ENCODE measurements around the gene AADACL4.

The AADACL4 gene

DNA sequence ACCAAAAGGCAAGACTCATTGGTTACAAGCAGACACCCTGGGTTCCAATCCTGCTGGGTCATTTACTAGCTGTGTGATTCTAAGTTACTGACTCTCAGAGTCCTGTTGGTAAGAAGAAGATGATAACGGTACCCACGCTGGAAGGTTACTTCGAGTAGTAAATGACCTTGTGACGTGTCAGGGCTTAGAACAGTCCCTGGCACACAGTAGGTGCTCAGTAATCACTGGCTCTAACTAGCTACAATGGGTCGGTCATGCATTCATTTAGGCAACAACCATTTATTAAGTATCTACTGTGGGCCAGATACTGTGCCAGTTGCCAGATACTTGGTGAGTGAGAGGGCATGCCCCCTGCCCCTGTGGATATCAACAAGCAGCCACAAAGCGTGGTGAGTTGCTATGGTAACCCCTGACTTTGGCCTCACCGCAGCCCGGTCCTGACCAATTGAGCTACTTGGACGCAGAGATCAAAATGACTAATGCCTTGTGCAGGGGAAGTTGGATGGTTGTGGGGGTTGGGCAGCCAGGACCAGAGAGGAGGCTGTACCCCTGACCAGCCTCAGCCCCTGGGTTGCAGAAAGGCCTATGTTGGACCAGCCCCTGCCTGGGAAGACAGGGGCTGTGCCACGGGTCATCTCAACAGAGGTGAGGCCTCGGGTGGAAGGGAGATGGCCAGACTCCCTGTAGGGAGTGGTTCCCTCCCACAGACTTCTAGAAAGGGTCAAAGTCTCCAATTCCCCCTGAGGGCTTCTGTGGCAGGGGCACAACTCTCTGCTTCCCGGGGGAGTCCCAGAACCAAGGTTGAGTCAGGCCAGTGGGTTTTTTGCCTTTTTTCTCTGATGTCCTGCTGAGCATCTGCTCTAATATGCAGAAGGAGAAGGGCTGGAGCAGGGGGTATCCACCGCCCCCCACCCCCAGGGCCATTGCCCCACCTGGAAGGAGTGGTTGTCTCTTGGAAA, 41.9 kb upstream of the AADACL4 start:
- peak in 1 of 2 experiments; percentile 71 for DNase-seq (ENCODE audit: low read depth in 1 of 2, low spot score in 1 of 2)
- H3K4me3 ChIP-seq (replicated peaks; ENCODE audit: insufficient read depth, low read length): no peak overlapping the region
- TF ChIP-seq SPI1 (IDR thresholded peaks at IDR 0.05; ENCODE audit: borderline replicate concordance, low read depth): no peak
- TF ChIP-seq, protein P1, sequence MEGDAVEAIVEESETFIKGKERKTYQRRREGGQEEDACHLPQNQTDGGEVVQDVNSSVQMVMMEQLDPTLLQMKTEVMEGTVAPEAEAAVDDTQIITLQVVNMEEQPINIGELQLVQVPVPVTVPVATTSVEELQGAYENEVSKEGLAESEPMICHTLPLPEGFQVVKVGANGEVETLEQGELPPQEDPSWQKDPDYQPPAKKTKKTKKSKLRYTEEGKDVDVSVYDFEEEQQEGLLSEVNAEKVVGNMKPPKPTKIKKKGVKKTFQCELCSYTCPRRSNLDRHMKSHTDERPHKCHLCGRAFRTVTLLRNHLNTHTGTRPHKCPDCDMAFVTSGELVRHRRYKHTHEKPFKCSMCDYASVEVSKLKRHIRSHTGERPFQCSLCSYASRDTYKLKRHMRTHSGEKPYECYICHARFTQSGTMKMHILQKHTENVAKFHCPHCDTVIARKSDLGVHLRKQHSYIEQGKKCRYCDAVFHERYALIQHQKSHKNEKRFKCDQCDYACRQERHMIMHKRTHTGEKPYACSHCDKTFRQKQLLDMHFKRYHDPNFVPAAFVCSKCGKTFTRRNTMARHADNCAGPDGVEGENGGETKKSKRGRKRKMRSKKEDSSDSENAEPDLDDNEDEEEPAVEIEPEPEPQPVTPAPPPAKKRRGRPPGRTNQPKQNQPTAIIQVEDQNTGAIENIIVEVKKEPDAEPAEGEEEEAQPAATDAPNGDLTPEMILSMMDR (IDR thresholded peaks at IDR 0.05; ENCODE audit: insufficient read depth, low read length): no peak
- no peak for TF ChIP-seq POLR2AphosphoS5 (IDR thresholded peaks at IDR 0.05; ENCODE audit: low read depth)
- no peak for TF ChIP-seq GABPA (IDR thresholded peaks at IDR 0.05; ENCODE audit: low read depth)
- TF ChIP-seq, protein P2, sequence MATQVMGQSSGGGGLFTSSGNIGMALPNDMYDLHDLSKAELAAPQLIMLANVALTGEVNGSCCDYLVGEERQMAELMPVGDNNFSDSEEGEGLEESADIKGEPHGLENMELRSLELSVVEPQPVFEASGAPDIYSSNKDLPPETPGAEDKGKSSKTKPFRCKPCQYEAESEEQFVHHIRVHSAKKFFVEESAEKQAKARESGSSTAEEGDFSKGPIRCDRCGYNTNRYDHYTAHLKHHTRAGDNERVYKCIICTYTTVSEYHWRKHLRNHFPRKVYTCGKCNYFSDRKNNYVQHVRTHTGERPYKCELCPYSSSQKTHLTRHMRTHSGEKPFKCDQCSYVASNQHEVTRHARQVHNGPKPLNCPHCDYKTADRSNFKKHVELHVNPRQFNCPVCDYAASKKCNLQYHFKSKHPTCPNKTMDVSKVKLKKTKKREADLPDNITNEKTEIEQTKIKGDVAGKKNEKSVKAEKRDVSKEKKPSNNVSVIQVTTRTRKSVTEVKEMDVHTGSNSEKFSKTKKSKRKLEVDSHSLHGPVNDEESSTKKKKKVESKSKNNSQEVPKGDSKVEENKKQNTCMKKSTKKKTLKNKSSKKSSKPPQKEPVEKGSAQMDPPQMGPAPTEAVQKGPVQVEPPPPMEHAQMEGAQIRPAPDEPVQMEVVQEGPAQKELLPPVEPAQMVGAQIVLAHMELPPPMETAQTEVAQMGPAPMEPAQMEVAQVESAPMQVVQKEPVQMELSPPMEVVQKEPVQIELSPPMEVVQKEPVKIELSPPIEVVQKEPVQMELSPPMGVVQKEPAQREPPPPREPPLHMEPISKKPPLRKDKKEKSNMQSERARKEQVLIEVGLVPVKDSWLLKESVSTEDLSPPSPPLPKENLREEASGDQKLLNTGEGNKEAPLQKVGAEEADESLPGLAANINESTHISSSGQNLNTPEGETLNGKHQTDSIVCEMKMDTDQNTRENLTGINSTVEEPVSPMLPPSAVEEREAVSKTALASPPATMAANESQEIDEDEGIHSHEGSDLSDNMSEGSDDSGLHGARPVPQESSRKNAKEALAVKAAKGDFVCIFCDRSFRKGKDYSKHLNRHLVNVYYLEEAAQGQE (IDR thresholded peaks at IDR 0.05; ENCODE audit: insufficient replicate concordance, low read depth): no peak
- peaks cover 2% of the 10 kb centered on the region for H3K27me3 ChIP-seq (ENCODE audit: insufficient read depth, poor library complexity, severe bottlenecking)
- H3K27ac ChIP-seq (replicated peaks): no peak overlapping the region

GRCh38 chr1:12602659-12603024, 41.2 kb upstream of the AADACL4 start:
- no peak overlapping the region for H3K4me3 ChIP-seq (replicated peaks; ENCODE audit: insufficient read depth, low read length)
- no peak overlapping the region for H3K27ac ChIP-seq (replicated peaks)

GRCh38 chr1:12603224-12603623, 40.7 kb upstream of the AADACL4 start:
- TF ChIP-seq, protein P1 (IDR thresholded peaks at IDR 0.05; ENCODE audit: insufficient read depth, low read length): no peak
- TF ChIP-seq, protein P2 (IDR thresholded peaks at IDR 0.05; ENCODE audit: insufficient replicate concordance, low read depth): no peak
- no peak for TF ChIP-seq GABPA (IDR thresholded peaks at IDR 0.05; ENCODE audit: low read depth)
- TF ChIP-seq POLR2AphosphoS5 (IDR thresholded peaks at IDR 0.05; ENCODE audit: low read depth): no peak
- TF ChIP-seq SPI1 (IDR thresholded peaks at IDR 0.05; ENCODE audit: borderline replicate concordance, low read depth): no peak
- H3K27ac ChIP-seq (replicated peaks): no peak overlapping the region
- peaks cover 2% of the 10 kb centered on the region for H3K27me3 ChIP-seq (ENCODE audit: insufficient read depth, poor library complexity, severe bottlenecking)
- DNase-seq (ENCODE audit: low read depth in 1 of 2, low spot score in 1 of 2): no peak
- H3K4me3 ChIP-seq (replicated peaks; ENCODE audit: insufficient read depth, low read length): no peak overlapping the region

More at GRCh38 chr1:12602659-12603024, 41.2 kb upstream of the AADACL4 start:
- peaks cover 2% of the 10 kb centered on the region for H3K27me3 ChIP-seq (ENCODE audit: insufficient read depth, poor library complexity, severe bottlenecking)
- no peak for DNase-seq (ENCODE audit: low read depth in 1 of 2, low spot score in 1 of 2)
- TF ChIP-seq GABPA (IDR thresholded peaks at IDR 0.05; ENCODE audit: low read depth) (no peak), POLR2AphosphoS5 (IDR thresholded peaks at IDR 0.05; ENCODE audit: low read depth) (no peak), SPI1 (IDR thresholded peaks at IDR 0.05; ENCODE audit: borderline replicate concordance, low read depth) (no peak)
- TF ChIP-seq, protein P2 (IDR thresholded peaks at IDR 0.05; ENCODE audit: insufficient replicate concordance, low read depth): no peak
- TF ChIP-seq, protein P1 (IDR thresholded peaks at IDR 0.05; ENCODE audit: insufficient read depth, low read length): no peak
